Measurements from ENCODE around the gene MAP4K3. TPM values are rescaled to one million over a fixed set of nuclear protein-coding genes. Genes with fewer than 3 reads are reported as not detected.

Gene MAP4K3
- total RNA-seq, 1 experiment from 2014 or later = 21.4 TPM

DNA sequence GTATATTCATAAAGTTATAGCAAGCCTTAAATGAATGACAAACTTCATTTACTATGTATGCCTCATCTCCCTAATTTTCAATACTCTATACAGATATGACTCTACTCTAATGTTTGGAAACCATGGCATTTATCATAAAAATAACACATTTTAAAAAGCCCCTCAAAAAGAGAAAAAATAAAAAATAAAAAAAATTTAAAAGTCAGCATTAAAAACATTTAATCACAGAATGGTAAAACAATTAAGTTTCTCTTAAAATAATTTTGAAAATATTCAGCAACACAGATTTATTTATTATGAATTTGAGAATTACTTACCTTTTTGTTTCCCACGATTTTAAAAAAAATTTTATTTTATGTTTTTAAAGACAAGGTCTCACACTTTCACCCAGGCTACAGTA lies 128.3 kb downstream of the MAP4K3 start (continued):
- TF ChIP-seq, protein P1, sequence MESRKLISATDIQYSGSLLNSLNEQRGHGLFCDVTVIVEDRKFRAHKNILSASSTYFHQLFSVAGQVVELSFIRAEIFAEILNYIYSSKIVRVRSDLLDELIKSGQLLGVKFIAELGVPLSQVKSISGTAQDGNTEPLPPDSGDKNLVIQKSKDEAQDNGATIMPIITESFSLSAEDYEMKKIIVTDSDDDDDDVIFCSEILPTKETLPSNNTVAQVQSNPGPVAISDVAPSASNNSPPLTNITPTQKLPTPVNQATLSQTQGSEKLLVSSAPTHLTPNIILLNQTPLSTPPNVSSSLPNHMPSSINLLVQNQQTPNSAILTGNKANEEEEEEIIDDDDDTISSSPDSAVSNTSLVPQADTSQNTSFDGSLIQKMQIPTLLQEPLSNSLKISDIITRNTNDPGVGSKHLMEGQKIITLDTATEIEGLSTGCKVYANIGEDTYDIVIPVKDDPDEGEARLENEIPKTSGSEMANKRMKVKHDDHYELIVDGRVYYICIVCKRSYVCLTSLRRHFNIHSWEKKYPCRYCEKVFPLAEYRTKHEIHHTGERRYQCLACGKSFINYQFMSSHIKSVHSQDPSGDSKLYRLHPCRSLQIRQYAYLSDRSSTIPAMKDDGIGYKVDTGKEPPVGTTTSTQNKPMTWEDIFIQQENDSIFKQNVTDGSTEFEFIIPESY (IDR thresholded peaks at IDR 0.05; ENCODE audit: extremely low read depth, insufficient replicate concordance, low read length) = no peak
- TF ChIP-seq ZFX (IDR thresholded peaks at IDR 0.05) = no peak

DNA sequence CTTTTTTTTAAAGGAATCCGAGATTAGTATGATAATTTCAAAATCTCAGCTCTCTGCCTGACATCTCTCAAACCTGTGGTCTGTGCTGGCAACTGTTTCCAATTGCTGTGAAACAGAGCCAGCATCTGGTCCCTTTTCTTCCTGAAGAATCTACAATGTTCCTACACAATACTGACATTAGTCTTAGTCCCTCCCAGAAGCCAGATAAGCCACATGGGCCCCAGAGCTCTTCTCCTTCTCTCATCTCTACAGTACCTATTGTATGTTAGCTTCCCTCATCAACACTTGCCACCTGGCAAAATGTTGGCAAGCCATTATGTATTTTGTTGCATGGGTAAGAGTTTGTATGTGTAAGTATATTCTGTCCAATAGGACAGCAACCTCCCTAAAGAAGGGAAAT lies 130.5 kb downstream of the MAP4K3 start:
- no peaks in the 10 kb centered on the region for H3K27me3 ChIP-seq (ENCODE audit: insufficient read depth, low read length)
- no peak overlapping the region for H3K4me2 ChIP-seq (ENCODE audit: low read length)
- ChIA-PET RAD21 (ENCODE audit: low non-redundant PET in 1 of 2, low total read pairs in 2 of 2, uncharacterized antibody in 2 of 2, unreplicated experiment in 2 of 2) (no interaction called here), CTCF (no interaction called here), POLR2A (no interaction called here)
- H3K79me2 ChIP-seq (ENCODE audit: insufficient read depth, low read length) = no peaks in the 10 kb centered on the region
- no peaks in the 10 kb centered on the region for H3K4me1 ChIP-seq (ENCODE audit: control insufficient read depth in 1 of 2, insufficient read depth in 2 of 2, low read length in 2 of 2)
- no peaks in the 10 kb centered on the region for H3K9me2 ChIP-seq (ENCODE audit: insufficient read depth)
- BruUV-seq (replicated peaks) = no TSS peak
- intact Hi-C loops (cut with micrococcal nuclease) = no loop called here
- no peak overlapping the region for H2AFZ ChIP-seq (ENCODE audit: low read depth, low read length, poor library complexity, severe bottlenecking)
- H3K9me3 ChIP-seq (ENCODE audit: control insufficient read depth in 1 of 2, insufficient read depth in 1 of 2, low read depth in 1 of 2, low read length in 2 of 2) = no peaks in the 10 kb centered on the region
- DNase-seq (ENCODE audit: low read depth, low spot score) (no peak), ATAC-seq (no peak)
- H3K27ac ChIP-seq (ENCODE audit: low read depth, low read length) = no peak overlapping the region
- H3K9ac ChIP-seq (ENCODE audit: low read length) = no peak overlapping the region
- H3K4me3 ChIP-seq (replicated peaks in 1 of 2; ENCODE audit: low read depth in 1 of 2, low read length in 2 of 2) = no peak overlapping the region
- TF ChIP-seq TCF7L2 (IDR thresholded peaks at IDR 0.05; ENCODE audit: borderline replicate concordance, extremely low read depth, insufficient read depth, insufficient read length) (no peak), FOSL1 (IDR thresholded peaks at IDR 0.05; ENCODE audit: low read depth) (no peak), SIN3A (IDR thresholded peaks at IDR 0.05; ENCODE audit: low read depth) (no peak), EZH2phosphoT487 (IDR thresholded peaks at IDR 0.05; ENCODE audit: borderline replicate concordance) (no peak), JUND (IDR thresholded peaks at IDR 0.05) (no peak), YY1 (IDR thresholded peaks at IDR 0.05; ENCODE audit: extremely low read depth, insufficient replicate concordance, low read depth, low read length) (no peak), ZNF274 (IDR thresholded peaks at IDR 0.05; ENCODE audit: low read depth, low read length) (no peak), SP1 (IDR thresholded peaks at IDR 0.05; ENCODE audit: low read depth) (no peak), EGR1 (IDR thresholded peaks at IDR 0.05; ENCODE audit: low read depth) (no peak)
- TF ChIP-seq, protein P2, sequence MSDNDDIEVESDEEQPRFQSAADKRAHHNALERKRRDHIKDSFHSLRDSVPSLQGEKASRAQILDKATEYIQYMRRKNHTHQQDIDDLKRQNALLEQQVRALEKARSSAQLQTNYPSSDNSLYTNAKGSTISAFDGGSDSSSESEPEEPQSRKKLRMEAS (IDR thresholded peaks at IDR 0.05) = no peak
- TF ChIP-seq, protein P3, sequence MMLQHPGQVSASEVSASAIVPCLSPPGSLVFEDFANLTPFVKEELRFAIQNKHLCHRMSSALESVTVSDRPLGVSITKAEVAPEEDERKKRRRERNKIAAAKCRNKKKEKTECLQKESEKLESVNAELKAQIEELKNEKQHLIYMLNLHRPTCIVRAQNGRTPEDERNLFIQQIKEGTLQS (IDR thresholded peaks at IDR 0.05) = no peak
- H3K36me3 ChIP-seq (ENCODE audit: control insufficient read depth in 1 of 2, insufficient read depth in 2 of 2, low read length in 2 of 2) = no peaks in the 10 kb centered on the region
- no peaks in the 10 kb centered on the region for H4K20me1 ChIP-seq (ENCODE audit: insufficient read depth)
